ENCODE results near the gene LAS1L.

DNA sequence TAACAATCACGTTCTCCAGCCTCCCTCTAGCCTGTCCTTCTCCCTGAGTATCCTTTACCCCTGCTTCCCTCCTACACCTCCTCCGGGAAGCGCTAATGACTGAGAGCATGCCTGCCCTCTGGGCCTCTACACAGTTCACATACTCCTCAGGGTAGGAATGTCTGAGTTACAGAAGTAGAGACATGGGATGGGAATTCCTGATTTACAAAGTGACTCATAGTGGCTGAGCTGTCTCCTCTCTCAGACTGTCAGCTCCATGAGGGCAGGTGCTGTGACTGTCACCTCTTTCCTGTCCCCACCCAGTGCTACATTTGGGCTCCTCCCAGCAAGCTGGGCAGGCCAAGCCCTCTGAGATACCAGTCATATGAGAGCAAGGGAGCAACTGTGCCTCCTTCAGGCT is 2.6 kb downstream of the LAS1L start:
- TF ChIP-seq, protein P1, sequence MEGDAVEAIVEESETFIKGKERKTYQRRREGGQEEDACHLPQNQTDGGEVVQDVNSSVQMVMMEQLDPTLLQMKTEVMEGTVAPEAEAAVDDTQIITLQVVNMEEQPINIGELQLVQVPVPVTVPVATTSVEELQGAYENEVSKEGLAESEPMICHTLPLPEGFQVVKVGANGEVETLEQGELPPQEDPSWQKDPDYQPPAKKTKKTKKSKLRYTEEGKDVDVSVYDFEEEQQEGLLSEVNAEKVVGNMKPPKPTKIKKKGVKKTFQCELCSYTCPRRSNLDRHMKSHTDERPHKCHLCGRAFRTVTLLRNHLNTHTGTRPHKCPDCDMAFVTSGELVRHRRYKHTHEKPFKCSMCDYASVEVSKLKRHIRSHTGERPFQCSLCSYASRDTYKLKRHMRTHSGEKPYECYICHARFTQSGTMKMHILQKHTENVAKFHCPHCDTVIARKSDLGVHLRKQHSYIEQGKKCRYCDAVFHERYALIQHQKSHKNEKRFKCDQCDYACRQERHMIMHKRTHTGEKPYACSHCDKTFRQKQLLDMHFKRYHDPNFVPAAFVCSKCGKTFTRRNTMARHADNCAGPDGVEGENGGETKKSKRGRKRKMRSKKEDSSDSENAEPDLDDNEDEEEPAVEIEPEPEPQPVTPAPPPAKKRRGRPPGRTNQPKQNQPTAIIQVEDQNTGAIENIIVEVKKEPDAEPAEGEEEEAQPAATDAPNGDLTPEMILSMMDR (IDR thresholded peaks at IDR 0.05; ENCODE audit: extremely low read depth in 1 of 2, insufficient read depth in 1 of 2, low read depth in 1 of 2, low read length in 2 of 2) = no peak
- TF ChIP-seq JUN (IDR thresholded peaks at IDR 0.05; ENCODE audit: borderline replicate concordance, insufficient read depth, insufficient read length, low read depth) (no peak), POLR2AphosphoS5 (IDR thresholded peaks at IDR 0.05; ENCODE audit: insufficient read depth, low read depth, low read length) (no peak), POLR2A (IDR thresholded peaks at IDR 0.05; ENCODE audit: low read depth, low read length) (no peak), MYC (IDR thresholded peaks at IDR 0.05; ENCODE audit: low read depth, low read length) (no peak), EZH2 (IDR thresholded peaks at IDR 0.05; ENCODE audit: borderline replicate concordance, low read depth, low read length, severe bottlenecking) (no peak), GATA2 (IDR thresholded peaks at IDR 0.05; ENCODE audit: insufficient read depth, insufficient read length, low read depth, low read length) (no peak)
- TF ChIP-seq, protein P2, sequence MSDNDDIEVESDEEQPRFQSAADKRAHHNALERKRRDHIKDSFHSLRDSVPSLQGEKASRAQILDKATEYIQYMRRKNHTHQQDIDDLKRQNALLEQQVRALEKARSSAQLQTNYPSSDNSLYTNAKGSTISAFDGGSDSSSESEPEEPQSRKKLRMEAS (IDR thresholded peaks at IDR 0.05; ENCODE audit: insufficient read depth, insufficient read length) = no peak

Data from endothelial cell of umbilical vein (primary cell).